SK-N-SH treated with all-trans-retinoic acid at 6 μM for 48 hours (cell line): ENCODE results near the gene IL4I1.

Source experiments
- ATAC-seq: fragments of 200-7000 bp; cut with Tn5 transposase; 3 replicates; pipeline ENCODE4 v1.9.1; 2020; ENCODE audit warnings: mild to moderate bottlenecking, moderate library complexity
- ARNTL ChIP-seq: fragments of 450-650 bp; formaldehyde crosslinking; IDR thresholded peaks from 2 replicates; pipeline ENCODE4 v1.5.0; 2020; ENCODE audit warnings: low read depth, mild to moderate bottlenecking, moderate library complexity, borderline replicate concordance
- BACH2 ChIP-seq: fragments of 250-450 bp; sonication (Bioruptor Pico); IDR thresholded peaks from 2 replicates; pipeline ENCODE4 v1.9.0; 2021; ENCODE audit warnings: mild to moderate bottlenecking, borderline replicate concordance
- CSDC2 ChIP-seq: fragments of 250-450 bp; sonication (Bioruptor Pico); IDR thresholded peaks from 2 replicates; pipeline ENCODE4 v1.5.0; 2020; ENCODE audit warnings: mild to moderate bottlenecking, moderate library complexity
- ESRRG ChIP-seq: fragments of 250-450 bp; sonication (Bioruptor Pico); IDR thresholded peaks from 2 replicates; pipeline ENCODE4 v1.6.1; 2021; ENCODE audit warnings: mild to moderate bottlenecking
- GLIS3 ChIP-seq: fragments of 250-450 bp; sonication (Bioruptor Pico); IDR thresholded peaks from 2 replicates; pipeline ENCODE4 v1.5.0; 2020; ENCODE audit warnings: mild to moderate bottlenecking, moderate library complexity
- ISL1 ChIP-seq: fragments of 250-450 bp; sonication (Bioruptor Pico); IDR thresholded peaks from 2 replicates; pipeline ENCODE4 v2.1.2; 2022; ENCODE audit warnings: mild to moderate bottlenecking, moderate library complexity
- PATZ1 ChIP-seq: fragments of 250-450 bp; sonication (Bioruptor Pico); IDR thresholded peaks from 2 replicates; pipeline ENCODE4 v1.8.0; 2020; ENCODE audit warnings: mild to moderate bottlenecking, moderate library complexity, borderline replicate concordance
- PPARA ChIP-seq: fragments of 250-450 bp; sonication (Bioruptor Pico); IDR thresholded peaks from 2 replicates; pipeline ENCODE4 v1.5.0; 2020; ENCODE audit warnings: mild to moderate bottlenecking, borderline replicate concordance
- RARB ChIP-seq: fragments of 250-450 bp; sonication (Bioruptor Pico); IDR thresholded peaks from 2 replicates; pipeline ENCODE4 v1.8.0; 2021; ENCODE audit warnings: mild to moderate bottlenecking, moderate library complexity
- SNAI2 ChIP-seq: fragments of 250-450 bp; sonication (Bioruptor Pico); IDR thresholded peaks from 2 replicates; pipeline ENCODE4 v1.5.0; 2020; ENCODE audit warnings: mild to moderate bottlenecking, moderate library complexity
- TCF4 ChIP-seq: fragments of 250-450 bp; sonication (Bioruptor Pico); IDR thresholded peaks from 2 replicates; pipeline ENCODE4 v1.8.0; 2021; ENCODE audit warnings: mild to moderate bottlenecking, moderate library complexity, borderline replicate concordance
- TOX ChIP-seq: fragments of 250-450 bp; sonication (Bioruptor Pico); IDR thresholded peaks from 2 replicates; pipeline ENCODE4 v1.8.0; 2021; ENCODE audit warnings: mild to moderate bottlenecking, moderate library complexity, borderline replicate concordance
- TSHZ2 ChIP-seq: fragments of 250-450 bp; sonication (Bioruptor Pico); IDR thresholded peaks from 2 replicates; pipeline ENCODE4 v1.5.0; 2020; ENCODE audit warnings: mild to moderate bottlenecking, moderate library complexity
- ZC3H10 ChIP-seq: fragments of 250-450 bp; sonication (Bioruptor Pico); IDR thresholded peaks from 2 replicates; pipeline ENCODE4 v1.5.1; 2021; ENCODE audit warnings: mild to moderate bottlenecking, moderate library complexity
- ZFP3 ChIP-seq: fragments of 250-450 bp; sonication (Bioruptor Pico); IDR thresholded peaks from 2 replicates; pipeline ENCODE4 v1.5.0; 2020; ENCODE audit warnings: mild to moderate bottlenecking, moderate library complexity
- ZFP30 ChIP-seq: fragments of 450-650 bp; formaldehyde crosslinking; IDR thresholded peaks from 2 replicates; pipeline ENCODE4 v1.5.0; 2022; ENCODE audit warnings: mild to moderate bottlenecking, moderate library complexity
- ZNF565 ChIP-seq: fragments of 450-650 bp; formaldehyde crosslinking; conservative IDR thresholded peaks from 2 replicates; pipeline ENCODE4 v1.5.0; 2020; ENCODE audit warnings: low read depth, mild to moderate bottlenecking, moderate library complexity
- ZNF70 ChIP-seq: fragments of 450-650 bp; formaldehyde crosslinking; IDR thresholded peaks from 2 replicates; pipeline ENCODE4 v1.5.0; 2020; ENCODE audit warnings: mild to moderate bottlenecking, moderate library complexity
- ZNF8 ChIP-seq: fragments of 450-650 bp; formaldehyde crosslinking; IDR thresholded peaks from 2 replicates; pipeline ENCODE4 v1.5.0; 2020; ENCODE audit warnings: mild to moderate bottlenecking, moderate library complexity
- TF ChIP-seq, protein P1 (sequence below): fragments of 250-450 bp; sonication (Bioruptor Pico); IDR thresholded peaks from 2 replicates; pipeline ENCODE4 v1.8.0; 2021; ENCODE audit warnings: low read depth, mild to moderate bottlenecking, moderate library complexity, borderline replicate concordance
- TF ChIP-seq, protein P2 (sequence below): fragments of 250-450 bp; sonication (Bioruptor Pico); IDR thresholded peaks from 2 replicates; pipeline ENCODE4 v1.5.1; 2020; ENCODE audit warnings: low read depth, mild to moderate bottlenecking, moderate library complexity

The IL4I1 gene

GRCh38 chr19:49913720-49914119 is 17.0 kb upstream of the IL4I1 start:
- ATAC-seq: no peak

DNA sequence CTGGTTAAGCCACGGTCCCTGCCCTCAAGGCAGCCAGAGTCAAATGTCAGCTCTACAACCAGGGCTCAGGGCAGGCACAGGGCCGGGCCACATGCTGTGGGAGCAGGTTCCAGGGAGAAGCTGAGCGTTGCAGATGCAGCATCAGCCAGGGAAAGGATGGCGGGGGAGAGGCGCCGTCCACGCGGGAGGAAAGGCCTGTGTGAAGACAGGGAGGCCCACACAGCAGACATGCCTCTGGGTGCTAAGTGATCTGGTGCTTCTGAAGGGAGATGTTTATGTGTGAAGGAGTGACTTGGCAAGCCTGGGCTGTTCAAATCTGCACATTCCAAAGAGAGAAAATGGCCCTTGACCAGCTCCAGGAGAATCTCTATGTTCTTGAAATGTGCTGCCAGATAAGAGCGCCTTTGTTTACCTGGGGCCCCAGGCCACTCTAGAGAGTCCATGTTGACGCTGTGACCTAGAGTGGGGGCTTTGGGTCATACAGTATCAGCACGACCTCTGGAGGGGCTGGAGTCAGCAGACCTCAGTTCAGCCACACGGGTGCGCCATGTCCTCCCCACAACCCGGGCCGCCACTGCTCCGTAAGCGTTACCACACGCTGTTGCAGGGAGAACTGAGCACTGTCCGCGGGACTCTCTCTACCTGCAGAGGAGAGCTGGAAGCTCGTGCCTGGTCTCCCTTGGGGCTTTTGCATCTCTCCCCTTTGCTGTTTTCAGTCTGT is 16.4 kb upstream of the IL4I1 start:
- no peak for TF ChIP-seq RARB (CRISPR knock-in tag)
- TF ChIP-seq TSHZ2: no peak
- no peak for TF ChIP-seq ZNF565 (CRISPR knock-in tag)
- TF ChIP-seq PATZ1 (CRISPR knock-in tag): no peak
- TF ChIP-seq SNAI2: no peak
- TF ChIP-seq ZFP3 (CRISPR knock-in tag): no peak
- no peak for TF ChIP-seq PPARA (CRISPR knock-in tag)
- TF ChIP-seq CSDC2 (CRISPR knock-in tag): no peak
- no peak for TF ChIP-seq ZFP30 (CRISPR knock-in tag)
- TF ChIP-seq, protein P1, sequence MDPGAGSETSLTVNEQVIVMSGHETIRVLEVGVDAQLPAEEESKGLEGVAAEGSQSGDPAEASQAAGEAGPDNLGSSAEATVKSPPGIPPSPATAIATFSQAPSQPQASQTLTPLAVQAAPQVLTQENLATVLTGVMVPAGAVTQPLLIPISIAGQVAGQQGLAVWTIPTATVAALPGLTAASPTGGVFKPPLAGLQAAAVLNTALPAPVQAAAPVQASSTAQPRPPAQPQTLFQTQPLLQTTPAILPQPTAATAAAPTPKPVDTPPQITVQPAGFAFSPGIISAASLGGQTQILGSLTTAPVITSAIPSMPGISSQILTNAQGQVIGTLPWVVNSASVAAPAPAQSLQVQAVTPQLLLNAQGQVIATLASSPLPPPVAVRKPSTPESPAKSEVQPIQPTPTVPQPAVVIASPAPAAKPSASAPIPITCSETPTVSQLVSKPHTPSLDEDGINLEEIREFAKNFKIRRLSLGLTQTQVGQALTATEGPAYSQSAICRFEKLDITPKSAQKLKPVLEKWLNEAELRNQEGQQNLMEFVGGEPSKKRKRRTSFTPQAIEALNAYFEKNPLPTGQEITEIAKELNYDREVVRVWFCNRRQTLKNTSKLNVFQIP (CRISPR knock-in tag): no peak
- no peak for TF ChIP-seq ESRRG
- TF ChIP-seq TCF4 (CRISPR knock-in tag): no peak
- TF ChIP-seq ISL1 (CRISPR knock-in tag): no peak
- TF ChIP-seq, all 23 proteins: peak for 0
- no peak for ATAC-seq

More at GRCh38 chr19:49913720-49914119, 17.0 kb upstream of the IL4I1 start:
- TF ChIP-seq, protein P1 (CRISPR knock-in tag): no peak
- TF ChIP-seq ZNF8 (CRISPR knock-in tag): no peak
- no peak for TF ChIP-seq ISL1 (CRISPR knock-in tag)
- TF ChIP-seq ZNF565 (CRISPR knock-in tag): no peak
- no peak for TF ChIP-seq ZFP30 (CRISPR knock-in tag)
- TF ChIP-seq TCF4 (CRISPR knock-in tag): no peak
- TF ChIP-seq TOX (CRISPR knock-in tag): no peak
- TF ChIP-seq ZC3H10 (CRISPR knock-in tag): no peak
- TF ChIP-seq PPARA (CRISPR knock-in tag): no peak
- TF ChIP-seq CSDC2 (CRISPR knock-in tag): no peak
- TF ChIP-seq PATZ1 (CRISPR knock-in tag): no peak
- TF ChIP-seq BACH2 (CRISPR knock-in tag): no peak

DNA sequence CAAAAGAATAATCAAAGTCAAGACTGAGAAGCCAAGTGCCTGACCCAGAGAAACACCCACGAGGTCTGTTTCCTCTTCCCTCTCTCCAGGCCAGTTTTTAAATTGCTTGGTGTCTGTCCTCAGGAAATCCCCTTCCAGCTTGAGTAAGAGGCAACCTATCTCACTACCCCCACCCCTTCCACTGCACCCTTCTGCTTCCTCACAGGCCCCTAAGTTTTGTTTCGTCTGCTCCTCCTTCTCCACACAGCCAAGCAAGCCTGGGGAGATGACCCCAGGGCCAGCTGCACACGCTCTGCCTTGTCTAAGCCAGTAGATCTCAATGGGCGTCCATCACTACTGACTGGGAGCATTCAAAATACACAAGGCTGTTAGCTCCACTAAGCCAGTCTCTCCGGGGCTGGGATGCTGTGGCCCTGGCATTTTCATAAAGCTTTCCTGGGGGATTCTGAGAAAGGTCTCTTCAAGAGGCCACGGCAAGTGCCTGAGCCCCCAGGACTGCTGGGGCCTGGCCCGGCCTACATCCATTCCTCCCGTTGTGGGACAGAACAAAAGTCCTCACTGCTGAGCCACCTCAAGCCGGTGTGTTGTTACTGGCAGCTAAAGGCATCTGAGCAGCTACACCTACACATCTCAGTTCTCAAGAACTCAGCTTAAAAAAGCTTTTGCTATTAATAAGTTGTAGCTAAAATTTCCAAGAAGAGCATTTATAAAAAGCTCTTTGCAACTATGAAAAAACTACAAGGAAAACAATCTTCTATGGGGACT is 14.9 kb upstream of the IL4I1 start:
- ATAC-seq: no peak
- TF ChIP-seq TCF4 (CRISPR knock-in tag) (no peak), ARNTL (no peak), BACH2 (CRISPR knock-in tag) (no peak), SNAI2 (no peak), ZNF70 (CRISPR knock-in tag) (no peak), GLIS3 (CRISPR knock-in tag) (no peak), RARB (CRISPR knock-in tag) (no peak), ZFP3 (CRISPR knock-in tag) (no peak), CSDC2 (CRISPR knock-in tag) (no peak), ZNF565 (CRISPR knock-in tag) (no peak), PPARA (CRISPR knock-in tag) (no peak)
- TF ChIP-seq, protein P1 (CRISPR knock-in tag): no peak
- TF ChIP-seq, protein P2, sequence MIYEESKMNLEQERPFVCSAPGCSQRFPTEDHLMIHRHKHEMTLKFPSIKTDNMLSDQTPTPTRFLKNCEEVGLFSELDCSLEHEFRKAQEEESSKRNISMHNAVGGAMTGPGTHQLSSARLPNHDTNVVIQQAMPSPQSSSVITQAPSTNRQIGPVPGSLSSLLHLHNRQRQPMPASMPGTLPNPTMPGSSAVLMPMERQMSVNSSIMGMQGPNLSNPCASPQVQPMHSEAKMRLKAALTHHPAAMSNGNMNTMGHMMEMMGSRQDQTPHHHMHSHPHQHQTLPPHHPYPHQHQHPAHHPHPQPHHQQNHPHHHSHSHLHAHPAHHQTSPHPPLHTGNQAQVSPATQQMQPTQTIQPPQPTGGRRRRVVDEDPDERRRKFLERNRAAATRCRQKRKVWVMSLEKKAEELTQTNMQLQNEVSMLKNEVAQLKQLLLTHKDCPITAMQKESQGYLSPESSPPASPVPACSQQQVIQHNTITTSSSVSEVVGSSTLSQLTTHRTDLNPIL: no peak
